A549 (cell line): ENCODE measurements around the gene IL4I1. TPM values are rescaled to one million over a fixed set of nuclear protein-coding genes. Genes with fewer than 3 reads are reported as not detected.

Experiments
- ATAC-seq, 2 experiments: fragments of 200-7000 bp in 1 of 2; fragments of >200 bp in 1 of 2; cut with Nextera tagmentation in 1 of 2; cut with Tn5 transposase in 1 of 2; 3 replicates each; pipeline versions ENCODE4 v1.8.0 to v1.9.1; 2018 to 2020; ENCODE audit warnings: mild to moderate bottlenecking in 1 of 2, moderate library complexity in 1 of 2
- CTCF ChIA-PET: fragments of 300-600 bp; sonication (Branson Sonifier 250); formaldehyde crosslinking; extraction: SDS; loops from one replicate; lab custom pipeline; 2021; ENCODE audit warnings: antibody characterized with exemption, inconsistent platforms; lab: Yijun Ruan, JAX
- POLR2A ChIA-PET: fragments of 350-600 bp; formaldehyde crosslinking; extraction: SDS; loops from one replicate; lab custom pipeline; 2021; ENCODE audit warnings: antibody characterized with exemption, inconsistent platforms; lab: Yijun Ruan, JAX
- DNase-seq, 2 experiments: peaks; one replicate each; pipeline versions ENCODE4 v3.0.0 to v3.0.0-alpha.2; 2011 to 2016; ENCODE audit warnings: low read depth in 1 of 2, low spot score in 1 of 2
- FAIRE-seq: peaks from 2 replicates; lab custom pipeline; 2011; peaks lifted over from hg19 to GRCh38; lab: Jason Lieb, UNC
- H3K27ac ChIP-seq, 2 experiments: fragments of >200 bp; sonication (Bioruptor Twin); formaldehyde crosslinking; 3 replicates each; pipeline ENCODE4 v1.5.1; 2016 to 2017
- H3K4me1 ChIP-seq: fragments of >200 bp; sonication (Bioruptor Twin); formaldehyde crosslinking; 3 replicates; pipeline ENCODE4 v1.6.1; 2016
- H3K4me2 ChIP-seq: fragments of >200 bp; sonication (Bioruptor Twin); formaldehyde crosslinking; 3 replicates; pipeline ENCODE4 v1.6.1; 2016
- H3K4me3 ChIP-seq: fragments of >200 bp; sonication (Bioruptor Twin); formaldehyde crosslinking; 3 replicates; pipeline ENCODE4 v1.5.1; 2016
- H3K9me3 ChIP-seq: fragments of >200 bp; sonication (Bioruptor Twin); formaldehyde crosslinking; 3 replicates; pipeline ENCODE4 v1.6.1; 2016
- BCL3 ChIP-seq: fragments of >200 bp; sonication (Bioruptor Twin); formaldehyde crosslinking; IDR thresholded peaks from 3 replicates; pipeline ENCODE4 v1.6.1; 2016
- CBX8 ChIP-seq: fragments of 200-600 bp; sonication (generic); IDR thresholded peaks from 2 replicates; pipeline ENCODE4 v1.6.1; 2016
- CHD2 ChIP-seq: fragments of 150-350 bp; IDR thresholded peaks from 2 replicates; pipeline ENCODE4 v1.6.1; 2014; ENCODE audit warnings: low read length; ENCODE audit not compliant: partially characterized antibody
- EHF ChIP-seq: fragments of 250-450 bp; sonication (Bioruptor Pico); IDR thresholded peaks from 2 replicates; pipeline ENCODE4 v1.5.0; 2020; ENCODE audit warnings: mild to moderate bottlenecking
- EP300 ChIP-seq, 2 experiments: fragments of >200 bp; sonication (Bioruptor Twin); formaldehyde crosslinking; IDR thresholded peaks; 2 replicates in 1 of 2; 3 replicates in 1 of 2; pipeline ENCODE4 v1.6.1; 2016 to 2017
- FOSB ChIP-seq: fragments of 250-450 bp; sonication (Bioruptor Pico); IDR thresholded peaks from 2 replicates; pipeline ENCODE4 v1.5.0; 2020; ENCODE audit warnings: mild to moderate bottlenecking, moderate library complexity
- FOSL2 ChIP-seq, 2 experiments: fragments of 450-650 bp in 1 of 2; fragments of >200 bp in 1 of 2; sonication (Bioruptor Twin) in 1 of 2; formaldehyde crosslinking; IDR thresholded peaks; 2 replicates each; pipeline versions ENCODE4 v1.5.0 to v1.6.1; 2016 to 2020; ENCODE audit warnings: mild to moderate bottlenecking in 1 of 2, moderate library complexity in 1 of 2
- HEYL ChIP-seq: fragments of 250-450 bp; sonication (Bioruptor Pico); IDR thresholded peaks from 2 replicates; pipeline ENCODE4 v1.8.0; 2021; ENCODE audit warnings: mild to moderate bottlenecking, moderate library complexity
- HOXB13 ChIP-seq: fragments of 250-450 bp; sonication (Bioruptor Pico); IDR thresholded peaks from 2 replicates; pipeline ENCODE4 v1.5.0; 2020; ENCODE audit warnings: low read depth, mild to moderate bottlenecking, moderate library complexity
- KDM5A ChIP-seq: fragments of 200-600 bp; sonication (generic); IDR thresholded peaks from 2 replicates; pipeline ENCODE4 v1.6.1; 2016; ENCODE audit warnings: antibody characterized with exemption, mild to moderate bottlenecking
- NR3C1 ChIP-seq: fragments of >200 bp; sonication (Bioruptor Twin); formaldehyde crosslinking; IDR thresholded peaks from 3 replicates; pipeline ENCODE4 v1.6.1; 2017
- PBX3 ChIP-seq: IDR thresholded peaks from 2 replicates; pipeline ENCODE4 v1.6.1; 2012
- PHF8 ChIP-seq: fragments of 200-600 bp; sonication (generic); IDR thresholded peaks from 2 replicates; pipeline ENCODE4 v1.6.1; 2016; ENCODE audit warnings: low read depth, mild to moderate bottlenecking, antibody characterized with exemption, moderate library complexity, borderline replicate concordance
- POLR2A ChIP-seq: IDR thresholded peaks from 2 replicates; pipeline ENCODE4 v1.6.1; 2012; ENCODE audit warnings: mild to moderate bottlenecking, low read length
- POLR2AphosphoS2 ChIP-seq: conservative IDR thresholded peaks from 2 replicates; pipeline ENCODE4 v1.6.1; 2012; ENCODE audit warnings: low read length, improper control_type of control experiment, inconsistent platforms
- RFX5 ChIP-seq: fragments of 450-650 bp; IDR thresholded peaks from 2 replicates; pipeline ENCODE4 v1.7.1; 2014; ENCODE audit warnings: antibody characterized with exemption, mild to moderate bottlenecking, moderate library complexity
- SREBF2 ChIP-seq: fragments of 450-650 bp; IDR thresholded peaks from 2 replicates; pipeline ENCODE4 v1.6.1; 2014; ENCODE audit warnings: mild to moderate bottlenecking, moderate library complexity
- USF2 ChIP-seq: fragments of 450-650 bp; IDR thresholded peaks from 2 replicates; pipeline ENCODE4 v1.6.1; 2014; ENCODE audit warnings: antibody characterized with exemption
- ZFP36 ChIP-seq: fragments of 450-650 bp; IDR thresholded peaks from 2 replicates; pipeline ENCODE4 v1.6.1; 2014; ENCODE audit warnings: borderline replicate concordance; ENCODE audit not compliant: partially characterized antibody
- ZNF302 ChIP-seq: fragments of 250-450 bp; sonication (Bioruptor Pico); IDR thresholded peaks from 2 replicates; pipeline ENCODE4 v1.9.0; 2021; ENCODE audit warnings: inconsistent platforms, mild to moderate bottlenecking, moderate library complexity
- ZSCAN20 ChIP-seq: fragments of 250-450 bp; sonication (Bioruptor Pico); IDR thresholded peaks from 2 replicates; pipeline ENCODE4 v1.8.0; 2022; ENCODE audit warnings: mild to moderate bottlenecking, moderate library complexity
- WGBS: methylation state at CpG from one replicate; pipeline ENCODE4 v1.1.6; 2017; ENCODE audit errors: missing lambda C conversion rate; 5-methylcytosine and 5-hydroxymethylcytosine counted together
- polyA plus RNA-seq, 4 experiments: library from polyadenylated mRNA; depleted of rRNA in 3 of 4; stranded (reverse); fragments of >200 nt; fragmentation: RNase III in 1 of 4; extraction: RNeasy Plus Mini Kit Qiagen cat#74134 plus additional on column Dnase treatment in 1 of 4; gene quantifications; 2 replicates in 3 of 4; 3 replicates in 1 of 4; pipeline ENCODE4 v1.2.3, GENCODE V29; 2011 to 2017

IL4I1 gene
- polyA plus RNA-seq, 2 of the 4 experiments (the other 2 are of a cell fraction) = 0.18 to 0.62 TPM

- ChIA-PET POLR2A (interaction anchor here (1.1 to 2.6 kb wide), 7 partner anchors 8 to 53 kb away, joined by 3 to 36 read pairs (median 9); partner anchors contain the start of genes ATF5, NUP62, PNKP and PTOV1), CTCF (interaction anchor here (1.3 kb wide), 1 partner anchor 63 kb away, joined by 3 read pairs; the partner anchor contains the start of gene FUZ)
- no peak for FAIRE-seq
- TF ChIP-seq NR3C1 = no peak
- TF ChIP-seq EP300 (IDR thresholded peaks at IDR 0.05) = no peak
- TF ChIP-seq SREBF2 = no peak
- no peak for TF ChIP-seq USF2
- no peak for TF ChIP-seq KDM5A
- no peak for TF ChIP-seq RFX5
- peak; percentile 37; the same call in 1 of the 2 replicates for TF ChIP-seq POLR2A
- TF ChIP-seq CBX8 = no peak
- TF ChIP-seq PHF8 = 0 out of 2 replicates have a peak, but pooled peaks have one; percentile 12
- TF ChIP-seq FOSL2 (IDR thresholded peaks at IDR 0.05) = no peak
- no peak for TF ChIP-seq FOSL2 (CRISPR knock-in tag; IDR thresholded peaks at IDR 0.05)
- TF ChIP-seq BCL3 = peak; percentile 15; the same call in 1 of the 3 replicates
- TF ChIP-seq FOSB = no peak
- TF ChIP-seq EHF = no peak
- TF ChIP-seq CHD2 = no peak
- 0 out of 2 replicates have a peak, but pooled peaks have one; percentile 27 for TF ChIP-seq PBX3
- TF ChIP-seq ZFP36 = no peak
- TF ChIP-seq ZSCAN20 (CRISPR knock-in tag) = no peak
- TF ChIP-seq, all 56 proteins: peak for 4
- Histone ChIP-seq H3K27ac (peak overlapping the region; percentile 98 to 99), H3K4me2 (peak overlapping the region; percentile 90), H3K4me1 (peaks cover 22% of the 10 kb centered on the region), H3K9me3 (no peaks in the 10 kb centered on the region), H3K4me3 (peak overlapping the region; percentile 95)
- DNase-seq (peak in 1 of 2 experiments; percentile 79), ATAC-seq (peak; percentile 15 to 47; a peak in 3 of 6 replicates)
- 4% methylated on average over 17 of the region's 28 CpGs for WGBS
Observed at GRCh38 chr19:49875857-49876421, 20.7 kb downstream of the IL4I1 start.

GRCh38 chr19:49875177-49875576 lies 21.5 kb downstream of the IL4I1 start:
- H3K9me3 ChIP-seq = no peaks in the 10 kb centered on the region
- peak overlapping the region; percentile 90 for H3K4me2 ChIP-seq
- POLR2A ChIA-PET = no interaction called here
- TF ChIP-seq POLR2AphosphoS2 = no peak
- no peak for TF ChIP-seq HOXB13 (CRISPR knock-in tag)
- TF ChIP-seq ZNF302 = no peak
- no peak for TF ChIP-seq HEYL
- TF ChIP-seq POLR2A = no peak
- TF ChIP-seq FOSB = no peak
- no peak for TF ChIP-seq PBX3
- no peak for TF ChIP-seq RFX5
- CTCF ChIA-PET = interaction anchor here (1.3 to 1.8 kb wide), 2 partner anchors 15 to 62 kb away, joined by 3 read pairs; partner anchors contain the start of gene FUZ
- FAIRE-seq = no peak
- no peak for ATAC-seq
- WGBS = 69% methylated on average over 4 of the region's 4 CpGs
- peak overlapping the region; percentile 95 for H3K4me3 ChIP-seq
- H3K4me1 ChIP-seq = peaks cover 29% of the 10 kb centered on the region
- peak overlapping the region; percentile 98 to 99 for H3K27ac ChIP-seq
- no peak for DNase-seq
